ENCODE measurements around the gene ELP2. TPM values are rescaled to one million over a fixed set of nuclear protein-coding genes. Genes with fewer than 3 reads are reported as not detected.

The ELP2 gene
- polyA plus RNA-seq, 2 donors: 22.7 to 40.3 TPM

GRCh38 chr18:36130883-36131653 lies 1.4 kb downstream of the ELP2 start:
- no peaks in the 10 kb centered on the region for H3K9me3 ChIP-seq (ENCODE audit: control insufficient read depth in 2 of 2, insufficient read depth in 1 of 2, low read depth in 1 of 2, low read length in 1 of 2)
- no peaks in the 10 kb centered on the region for H3K36me3 ChIP-seq (ENCODE audit: control insufficient read depth in 2 of 2, insufficient read depth in 2 of 2, low read length in 1 of 2)
- WGBS, 2 donors: 91 to 93% methylated on average over 26 of the region's 26 CpGs
- no peaks in the 10 kb centered on the region for H3K27me3 ChIP-seq (ENCODE audit: control insufficient read depth in 1 of 2, insufficient read depth in 2 of 2, low read length in 2 of 2)
- no peak overlapping the region for H3K27ac ChIP-seq (ENCODE audit: low read depth in 2 of 2, low read length in 1 of 2)
- H3K4me3 ChIP-seq (ENCODE audit: low read depth in 1 of 2, low read length in 2 of 2): peak overlapping the region in 1 of 2 donors; percentile 91
- peaks cover 7 to 8% of the 10 kb centered on the region in 2 donors for H3K4me1 ChIP-seq (ENCODE audit: control insufficient read depth in 2 of 2, insufficient read depth in 2 of 2, low read length in 1 of 2)

- H3K4me3 ChIP-seq (ENCODE audit: low read depth in 1 of 2, low read length in 2 of 2): no peak overlapping the region
- WGBS, 2 donors: 88% methylated on average over 9 of the region's 9 CpGs
Observed at GRCh38 chr18:36131692-36132483, 2.2 kb downstream of the ELP2 start.

GRCh38 chr18:36132756-36133155 lies 3.1 kb downstream of the ELP2 start:
- WGBS, 2 donors: 82 to 86% methylated on average over 3 of the region's 3 CpGs
- H3K36me3 ChIP-seq (ENCODE audit: control insufficient read depth in 2 of 2, insufficient read depth in 2 of 2, low read length in 1 of 2): no peaks in the 10 kb centered on the region
- no peak overlapping the region for H3K27ac ChIP-seq (ENCODE audit: low read depth in 2 of 2, low read length in 1 of 2)
- no peak overlapping the region for H3K4me3 ChIP-seq (ENCODE audit: low read depth in 1 of 2, low read length in 2 of 2)
- no peaks in the 10 kb centered on the region for H3K27me3 ChIP-seq (ENCODE audit: control insufficient read depth in 1 of 2, insufficient read depth in 2 of 2, low read length in 2 of 2)
- peaks cover 7 to 8% of the 10 kb centered on the region in 2 donors for H3K4me1 ChIP-seq (ENCODE audit: control insufficient read depth in 2 of 2, insufficient read depth in 2 of 2, low read length in 1 of 2)
- no peaks in the 10 kb centered on the region for H3K9me3 ChIP-seq (ENCODE audit: control insufficient read depth in 2 of 2, insufficient read depth in 1 of 2, low read depth in 1 of 2, low read length in 1 of 2)

More at GRCh38 chr18:36131692-36132483, 2.2 kb downstream of the ELP2 start:
- Histone ChIP-seq H3K27ac (ENCODE audit: low read depth in 2 of 2, low read length in 1 of 2) (no peak overlapping the region), H3K27me3 (ENCODE audit: control insufficient read depth in 1 of 2, insufficient read depth in 2 of 2, low read length in 2 of 2) (no peaks in the 10 kb centered on the region), H3K9me3 (ENCODE audit: control insufficient read depth in 2 of 2, insufficient read depth in 1 of 2, low read depth in 1 of 2, low read length in 1 of 2) (no peaks in the 10 kb centered on the region), H3K4me1 (ENCODE audit: control insufficient read depth in 2 of 2, insufficient read depth in 2 of 2, low read length in 1 of 2) (peaks cover 7 to 8% of the 10 kb centered on the region in 2 donors), H3K36me3 (ENCODE audit: control insufficient read depth in 2 of 2, insufficient read depth in 2 of 2, low read length in 1 of 2) (no peaks in the 10 kb centered on the region)

GRCh38 chr18:36135264-36135663 lies 5.6 kb downstream of the ELP2 start:
- Histone ChIP-seq H3K4me1 (ENCODE audit: control insufficient read depth in 2 of 2, insufficient read depth in 2 of 2, low read length in 1 of 2) (peaks cover 5 to 8% of the 10 kb centered on the region in 2 donors), H3K27me3 (ENCODE audit: control insufficient read depth in 1 of 2, insufficient read depth in 2 of 2, low read length in 2 of 2) (no peaks in the 10 kb centered on the region), H3K4me3 (ENCODE audit: low read depth in 1 of 2, low read length in 2 of 2) (no peak overlapping the region), H3K27ac (ENCODE audit: low read depth in 2 of 2, low read length in 1 of 2) (no peak overlapping the region), H3K9me3 (ENCODE audit: control insufficient read depth in 2 of 2, insufficient read depth in 1 of 2, low read depth in 1 of 2, low read length in 1 of 2) (no peaks in the 10 kb centered on the region), H3K36me3 (ENCODE audit: control insufficient read depth in 2 of 2, insufficient read depth in 2 of 2, low read length in 1 of 2) (peaks cover 3 to 6% of the 10 kb centered on the region in 2 donors)
- WGBS, 2 donors: 80 to 98% methylated on average over 1 of the region's 1 CpG

GRCh38 chr18:36139245-36139644 lies 9.5 kb downstream of the ELP2 start:
- Histone ChIP-seq H3K27me3 (ENCODE audit: control insufficient read depth in 1 of 2, insufficient read depth in 2 of 2, low read length in 2 of 2) (no peaks in the 10 kb centered on the region), H3K27ac (ENCODE audit: low read depth in 2 of 2, low read length in 1 of 2) (no peak overlapping the region), H3K36me3 (ENCODE audit: control insufficient read depth in 2 of 2, insufficient read depth in 2 of 2, low read length in 1 of 2) (peaks cover 3 to 6% of the 10 kb centered on the region in 2 donors), H3K4me1 (ENCODE audit: control insufficient read depth in 2 of 2, insufficient read depth in 2 of 2, low read length in 1 of 2) (no peaks in the 10 kb centered on the region), H3K4me3 (ENCODE audit: low read depth in 1 of 2, low read length in 2 of 2) (no peak overlapping the region), H3K9me3 (ENCODE audit: control insufficient read depth in 2 of 2, insufficient read depth in 1 of 2, low read depth in 1 of 2, low read length in 1 of 2) (no peaks in the 10 kb centered on the region)
- 93 to 94% methylated on average over 5 of the region's 5 CpGs for WGBS, 2 donors

GRCh38 chr18:36141576-36141975 lies 11.9 kb downstream of the ELP2 start:
- Histone ChIP-seq H3K4me3 (ENCODE audit: low read depth in 1 of 2, low read length in 2 of 2) (no peak overlapping the region), H3K27me3 (ENCODE audit: control insufficient read depth in 1 of 2, insufficient read depth in 2 of 2, low read length in 2 of 2) (no peaks in the 10 kb centered on the region), H3K36me3 (ENCODE audit: control insufficient read depth in 2 of 2, insufficient read depth in 2 of 2, low read length in 1 of 2) (peaks cover 3 to 6% of the 10 kb centered on the region in 2 donors), H3K27ac (ENCODE audit: low read depth in 2 of 2, low read length in 1 of 2) (no peak overlapping the region), H3K4me1 (ENCODE audit: control insufficient read depth in 2 of 2, insufficient read depth in 2 of 2, low read length in 1 of 2) (no peaks in the 10 kb centered on the region), H3K9me3 (ENCODE audit: control insufficient read depth in 2 of 2, insufficient read depth in 1 of 2, low read depth in 1 of 2, low read length in 1 of 2) (no peaks in the 10 kb centered on the region)
- WGBS, 2 donors: 95 to 97% methylated on average over 4 of the region's 4 CpGs

GRCh38 chr18:36142751-36143150 lies 13.1 kb downstream of the ELP2 start:
- peaks cover 3 to 6% of the 10 kb centered on the region in 2 donors for H3K36me3 ChIP-seq (ENCODE audit: control insufficient read depth in 2 of 2, insufficient read depth in 2 of 2, low read length in 1 of 2)
- H3K27me3 ChIP-seq (ENCODE audit: control insufficient read depth in 1 of 2, insufficient read depth in 2 of 2, low read length in 2 of 2): no peaks in the 10 kb centered on the region
- no peak overlapping the region for H3K4me3 ChIP-seq (ENCODE audit: low read depth in 1 of 2, low read length in 2 of 2)
- H3K4me1 ChIP-seq (ENCODE audit: control insufficient read depth in 2 of 2, insufficient read depth in 2 of 2, low read length in 1 of 2): no peaks in the 10 kb centered on the region
- 85 to 91% methylated on average over 3 of the region's 3 CpGs for WGBS, 2 donors
- no peaks in the 10 kb centered on the region for H3K9me3 ChIP-seq (ENCODE audit: control insufficient read depth in 2 of 2, insufficient read depth in 1 of 2, low read depth in 1 of 2, low read length in 1 of 2)
- no peak overlapping the region for H3K27ac ChIP-seq (ENCODE audit: low read depth in 2 of 2, low read length in 1 of 2)

- Histone ChIP-seq H3K36me3 (ENCODE audit: control insufficient read depth in 2 of 2, insufficient read depth in 2 of 2, low read length in 1 of 2) (peaks cover 3 to 6% of the 10 kb centered on the region in 2 donors), H3K27ac (ENCODE audit: low read depth in 2 of 2, low read length in 1 of 2) (no peak overlapping the region), H3K4me3 (ENCODE audit: low read depth in 1 of 2, low read length in 2 of 2) (no peak overlapping the region), H3K9me3 (ENCODE audit: control insufficient read depth in 2 of 2, insufficient read depth in 1 of 2, low read depth in 1 of 2, low read length in 1 of 2) (no peaks in the 10 kb centered on the region), H3K27me3 (ENCODE audit: control insufficient read depth in 1 of 2, insufficient read depth in 2 of 2, low read length in 2 of 2) (no peaks in the 10 kb centered on the region), H3K4me1 (ENCODE audit: control insufficient read depth in 2 of 2, insufficient read depth in 2 of 2, low read length in 1 of 2) (no peaks in the 10 kb centered on the region)
- 98 to 100% methylated on average over 1 of the region's 2 CpGs for WGBS, 2 donors
Observed at GRCh38 chr18:36143391-36143790, 13.7 kb downstream of the ELP2 start.

GRCh38 chr18:36149514-36150289 lies 20.0 kb downstream of the ELP2 start:
- Histone ChIP-seq H3K27me3 (ENCODE audit: control insufficient read depth in 1 of 2, insufficient read depth in 2 of 2, low read length in 2 of 2) (no peaks in the 10 kb centered on the region), H3K36me3 (ENCODE audit: control insufficient read depth in 2 of 2, insufficient read depth in 2 of 2, low read length in 1 of 2) (peaks cover 2 to 19% of the 10 kb centered on the region in 2 donors), H3K4me1 (ENCODE audit: control insufficient read depth in 2 of 2, insufficient read depth in 2 of 2, low read length in 1 of 2) (no peaks in the 10 kb centered on the region), H3K4me3 (ENCODE audit: low read depth in 1 of 2, low read length in 2 of 2) (no peak overlapping the region), H3K9me3 (ENCODE audit: control insufficient read depth in 2 of 2, insufficient read depth in 1 of 2, low read depth in 1 of 2, low read length in 1 of 2) (no peaks in the 10 kb centered on the region), H3K27ac (ENCODE audit: low read depth in 2 of 2, low read length in 1 of 2) (no peak overlapping the region)
- WGBS, 2 donors: 90 to 91% methylated on average over 5 of the region's 5 CpGs

All from esophagus (tissue), 2 donors.